Stomach smooth muscle (tissue), 2 donors: ENCODE measurements around the gene RUVBL1.

Source experiments
- H3K27ac ChIP-seq: one replicate; pipeline ENCODE4 v1.7.0; 2013; ENCODE audit warnings: mild to moderate bottlenecking, low read length, inconsistent platforms
- H3K27me3 ChIP-seq, 2 donors: one replicate each; pipeline ENCODE4 v1.7.0; 2013; ENCODE audit warnings: low read length in 2 of 2; ENCODE audit not compliant: insufficient read depth in 2 of 2, control insufficient read depth in 1 of 2
- H3K36me3 ChIP-seq, 2 donors: one replicate each; pipeline ENCODE4 v1.7.0; 2013; ENCODE audit warnings: low read length in 2 of 2; ENCODE audit not compliant: control insufficient read depth in 2 of 2, insufficient read depth in 2 of 2
- H3K4me1 ChIP-seq: one replicate; pipeline ENCODE4 v1.7.0; 2013; ENCODE audit warnings: low read length; ENCODE audit not compliant: control insufficient read depth, insufficient read depth
- H3K4me3 ChIP-seq, 2 donors: one replicate each; pipeline ENCODE4 v1.7.0; 2013; ENCODE audit warnings: low read length in 2 of 2
- H3K9ac ChIP-seq, 2 donors: one replicate each; pipeline ENCODE4 v1.7.0; 2013; ENCODE audit warnings: low read length in 2 of 2, mild to moderate bottlenecking in 1 of 2
- H3K9me3 ChIP-seq, 2 donors: one replicate each; pipeline ENCODE4 v1.7.0; 2013; ENCODE audit warnings: low read length in 2 of 2; ENCODE audit not compliant: control insufficient read depth in 2 of 2
- donor health status: healthy.
- donor health status: Pancreatic carcinoma.

Gene RUVBL1

GRCh38 chr3:128075522-128076482, 47.8 kb downstream of the RUVBL1 start:
- Histone ChIP-seq H3K9me3 (no peaks in the 10 kb centered on the region), H3K27ac (peak overlapping the region; percentile 6), H3K9ac (peak overlapping the region; percentile 48 to 51), H3K4me3 (peak overlapping the region; percentile 59 to 77), H3K36me3 (peaks cover 1 to 15% of the 10 kb centered on the region in 2 donors), H3K4me1 (peaks cover 26% of the 10 kb centered on the region), H3K27me3 (no peaks in the 10 kb centered on the region)

GRCh38 chr3:128074851-128075521, 48.6 kb downstream of the RUVBL1 start:
- no peak overlapping the region for H3K27ac ChIP-seq
- peaks cover 26% of the 10 kb centered on the region for H3K4me1 ChIP-seq
- peaks cover 10 to 23% of the 10 kb centered on the region in 2 donors for H3K36me3 ChIP-seq
- peak overlapping the region in 1 of 2 donors; percentile 48 for H3K9ac ChIP-seq
- H3K4me3 ChIP-seq, result peak overlapping the region; percentile 59 to 77
- no peaks in the 10 kb centered on the region for H3K9me3 ChIP-seq
- no peaks in the 10 kb centered on the region for H3K27me3 ChIP-seq

GRCh38 chr3:128073807-128074206, 49.8 kb downstream of the RUVBL1 start:
- Histone ChIP-seq H3K9ac (no peak overlapping the region), H3K9me3 (no peaks in the 10 kb centered on the region), H3K4me3 (no peak overlapping the region), H3K36me3 (peaks cover 14 to 26% of the 10 kb centered on the region in 2 donors), H3K4me1 (peaks cover 26% of the 10 kb centered on the region), H3K27me3 (no peaks in the 10 kb centered on the region), H3K27ac (no peak overlapping the region)

GRCh38 chr3:128073185-128073725, 50.4 kb downstream of the RUVBL1 start:
- H3K27me3 ChIP-seq, result no peaks in the 10 kb centered on the region
- no peak overlapping the region for H3K27ac ChIP-seq
- peaks cover 26% of the 10 kb centered on the region for H3K4me1 ChIP-seq
- H3K4me3 ChIP-seq, result no peak overlapping the region
- H3K9ac ChIP-seq, result no peak overlapping the region
- no peaks in the 10 kb centered on the region for H3K9me3 ChIP-seq
- H3K36me3 ChIP-seq, result peaks cover 20 to 31% of the 10 kb centered on the region in 2 donors

GRCh38 chr3:128072454-128073184, 51.0 kb downstream of the RUVBL1 start:
- no peaks in the 10 kb centered on the region for H3K27me3 ChIP-seq
- no peak overlapping the region for H3K27ac ChIP-seq
- H3K36me3 ChIP-seq, result peaks cover 25 to 38% of the 10 kb centered on the region in 2 donors
- H3K4me1 ChIP-seq, result peaks cover 26% of the 10 kb centered on the region
- H3K9ac ChIP-seq, result no peak overlapping the region
- H3K4me3 ChIP-seq, result no peak overlapping the region
- H3K9me3 ChIP-seq, result no peaks in the 10 kb centered on the region

- no peak overlapping the region for H3K9ac ChIP-seq
- H3K9me3 ChIP-seq, result no peaks in the 10 kb centered on the region
- no peak overlapping the region for H3K4me3 ChIP-seq
- peaks cover 19% of the 10 kb centered on the region for H3K4me1 ChIP-seq
- H3K27me3 ChIP-seq, result no peaks in the 10 kb centered on the region
- H3K27ac ChIP-seq, result no peak overlapping the region
- peaks cover 32 to 45% of the 10 kb centered on the region in 2 donors for H3K36me3 ChIP-seq
Measured at GRCh38 chr3:128071771-128072453, 51.7 kb downstream of the RUVBL1 start.

- peaks cover 12% of the 10 kb centered on the region for H3K4me1 ChIP-seq
- H3K9ac ChIP-seq, result no peak overlapping the region
- no peaks in the 10 kb centered on the region for H3K9me3 ChIP-seq
- no peaks in the 10 kb centered on the region for H3K27me3 ChIP-seq
- H3K4me3 ChIP-seq, result no peak overlapping the region
- H3K27ac ChIP-seq, result no peak overlapping the region
- H3K36me3 ChIP-seq, result peaks cover 41 to 49% of the 10 kb centered on the region in 2 donors
Measured at GRCh38 chr3:128070898-128071591, 52.6 kb downstream of the RUVBL1 start.

- Histone ChIP-seq H3K36me3 (peaks cover 53 to 58% of the 10 kb centered on the region in 2 donors), H3K9me3 (no peaks in the 10 kb centered on the region)
Measured at GRCh38 chr3:128069271-128069670, 54.3 kb downstream of the RUVBL1 start.

GRCh38 chr3:128068156-128068620, 55.4 kb downstream of the RUVBL1 start:
- H3K36me3 ChIP-seq, result peaks cover 59 to 66% of the 10 kb centered on the region in 2 donors
- H3K9me3 ChIP-seq, result no peaks in the 10 kb centered on the region
- H3K4me3 ChIP-seq, result no peak overlapping the region
- no peaks in the 10 kb centered on the region for H3K4me1 ChIP-seq
- H3K9ac ChIP-seq, result no peak overlapping the region
- no peak overlapping the region for H3K27ac ChIP-seq
- no peaks in the 10 kb centered on the region for H3K27me3 ChIP-seq

More at GRCh38 chr3:128069271-128069670, 54.3 kb downstream of the RUVBL1 start:
- Histone ChIP-seq H3K4me1 (no peaks in the 10 kb centered on the region), H3K4me3 (no peak overlapping the region), H3K27me3 (no peaks in the 10 kb centered on the region), H3K27ac (no peak overlapping the region), H3K9ac (no peak overlapping the region)
